ENCODE measurements around the gene BZW1. TPM values are rescaled to one million over a fixed set of nuclear protein-coding genes. Genes with fewer than 3 reads are reported as not detected.

BZW1 gene
- total RNA-seq, 1 experiment from 2014 or later, result 322 TPM

DNA sequence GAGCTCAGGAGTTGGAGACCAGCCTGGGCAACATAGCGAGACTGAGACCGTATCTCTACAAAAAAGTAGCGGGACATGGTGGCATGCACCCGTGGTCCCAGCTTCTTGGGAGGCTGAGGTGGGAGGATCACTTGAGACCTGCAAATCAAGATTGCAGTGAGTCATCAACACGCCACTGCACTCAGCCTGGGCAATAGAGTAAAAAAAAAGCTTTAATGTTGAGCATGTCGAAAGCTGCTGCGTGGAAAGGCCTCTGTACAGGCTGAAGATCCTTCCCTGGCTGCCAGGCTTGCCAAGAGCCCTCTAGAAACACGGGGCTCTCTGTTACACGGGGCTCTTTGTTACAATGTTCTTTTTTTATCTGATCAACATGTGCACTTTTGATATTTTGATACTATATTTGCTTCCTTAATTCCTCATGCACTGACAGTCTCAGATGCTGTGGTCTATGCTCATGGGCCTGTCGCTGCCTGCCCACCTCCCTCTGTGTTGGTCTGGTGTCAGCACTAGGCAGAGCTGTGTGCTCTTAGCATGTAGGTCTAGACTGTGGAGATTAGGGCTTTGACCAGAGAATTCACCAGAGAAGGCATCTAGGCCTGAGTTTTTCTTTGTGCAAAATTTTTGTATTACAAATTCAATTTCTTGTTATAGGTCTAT lies 34.1 kb downstream of the BZW1 start:
- POLR2A ChIA-PET, result interaction anchor here (0.6 kb wide), 1 partner anchor 35 kb away, joined by 6 read pairs; no protein-coding TSS in a partner anchor
- no peaks in the 10 kb centered on the region for H3K36me3 ChIP-seq (ENCODE audit: control insufficient read depth, insufficient read depth, low read length)
- Mint-ChIP-seq H3K9me3 (ENCODE audit: unreplicated experiment) (no peaks in the 10 kb centered on the region), H3K36me3 (ENCODE audit: insufficient read depth, unreplicated experiment) (peaks cover 17% of the 10 kb centered on the region), H3K4me3 (ENCODE audit: unreplicated experiment) (no peak overlapping the region), H3K27ac (ENCODE audit: unreplicated experiment) (no peak overlapping the region), H3K27me3 (ENCODE audit: insufficient read depth, unreplicated experiment) (peaks cover 3% of the 10 kb centered on the region), H3K4me1 (ENCODE audit: low read depth, unreplicated experiment) (no peaks in the 10 kb centered on the region)
- H3K27me3 ChIP-seq (replicated peaks; ENCODE audit: control insufficient read depth, insufficient read depth, low read length), result no peaks in the 10 kb centered on the region
- no peaks in the 10 kb centered on the region for H3K4me1 ChIP-seq
- intact Hi-C loops (cut with micrococcal nuclease; ENCODE audit: unreplicated experiment), result no loop called here
- TF ChIP-seq CTCF (IDR thresholded peaks at IDR 0.05; ENCODE audit: insufficient read depth in 1 of 2, low read depth in 1 of 2, low read length in 1 of 2, severe bottlenecking in 1 of 2, unreplicated experiment in 1 of 2), result no peak
- DNase-seq, result no peak
- CTCF ChIA-PET, result no interaction called here
- H3K4me3 ChIP-seq (ENCODE audit: low read depth, low read length), result no peak overlapping the region
- no peaks in the 10 kb centered on the region for H3K9me3 ChIP-seq
- no TSS peak for BruUV-seq (replicated peaks)

DNA sequence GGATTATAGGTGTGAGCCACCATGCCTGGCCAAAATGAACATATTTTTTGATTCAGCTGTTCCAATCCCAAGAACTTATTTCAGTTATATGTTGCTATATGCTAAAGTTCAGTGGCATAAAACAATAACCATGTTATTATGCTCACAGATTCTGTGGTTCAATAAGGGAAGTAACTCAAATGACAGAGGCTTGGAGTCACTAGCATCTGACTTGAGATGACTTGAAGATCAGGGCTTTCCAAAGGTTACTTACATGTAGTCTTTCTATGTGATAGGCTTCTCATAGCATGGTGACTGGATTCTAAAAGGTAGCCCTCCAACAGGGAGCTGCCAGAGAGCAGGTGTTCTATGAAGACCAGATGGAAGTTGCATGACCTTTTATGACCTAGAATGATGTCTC lies 35.6 kb downstream of the BZW1 start:
- H3K4me3 Mint-ChIP-seq (ENCODE audit: unreplicated experiment), result no peak overlapping the region
- no peak for TF ChIP-seq CTCF (IDR thresholded peaks at IDR 0.05; ENCODE audit: insufficient read depth in 1 of 2, low read depth in 1 of 2, low read length in 1 of 2, severe bottlenecking in 1 of 2, unreplicated experiment in 1 of 2)
- H3K4me3 ChIP-seq (ENCODE audit: low read depth, low read length), result no peak overlapping the region
- no peaks in the 10 kb centered on the region for H3K27me3 ChIP-seq (replicated peaks; ENCODE audit: control insufficient read depth, insufficient read depth, low read length)
- no TSS peak for BruUV-seq (replicated peaks)
- ChIA-PET POLR2A (no interaction called here), CTCF (interaction anchor here (0.7 kb wide), 1 partner anchor 687 kb away, joined by 3 read pairs; no protein-coding TSS in a partner anchor)
- H3K27ac Mint-ChIP-seq (ENCODE audit: unreplicated experiment), result no peak overlapping the region
- no peaks in the 10 kb centered on the region; the same call in none of the 2 replicates for H3K36me3 ChIP-seq (ENCODE audit: control insufficient read depth, insufficient read depth, low read length)
- H3K9me3 Mint-ChIP-seq (ENCODE audit: unreplicated experiment), result no peaks in the 10 kb centered on the region
- no peaks in the 10 kb centered on the region for H3K9me3 ChIP-seq
- peaks cover 3% of the 10 kb centered on the region for H3K27me3 Mint-ChIP-seq (ENCODE audit: insufficient read depth, unreplicated experiment)
- DNase-seq, result no peak
- H3K4me1 Mint-ChIP-seq (ENCODE audit: low read depth, unreplicated experiment), result no peaks in the 10 kb centered on the region
- H3K36me3 Mint-ChIP-seq (ENCODE audit: insufficient read depth, unreplicated experiment), result peaks cover 32% of the 10 kb centered on the region
- no peaks in the 10 kb centered on the region for H3K4me1 ChIP-seq
- intact Hi-C loops (cut with micrococcal nuclease; ENCODE audit: unreplicated experiment), result no loop called here

GRCh38 chr2:200847939-200848338 lies 36.2 kb downstream of the BZW1 start:
- POLR2A ChIA-PET, result no interaction called here
- no peak for DNase-seq
- H3K4me3 ChIP-seq (ENCODE audit: low read depth, low read length), result no peak overlapping the region
- no peak overlapping the region for H3K27ac Mint-ChIP-seq (ENCODE audit: unreplicated experiment)
- H3K9me3 ChIP-seq, result no peaks in the 10 kb centered on the region
- H3K27me3 ChIP-seq (replicated peaks; ENCODE audit: control insufficient read depth, insufficient read depth, low read length), result no peaks in the 10 kb centered on the region
- peaks cover 38% of the 10 kb centered on the region for H3K36me3 Mint-ChIP-seq (ENCODE audit: insufficient read depth, unreplicated experiment)
- CTCF ChIA-PET, result interaction anchor here (0.7 kb wide), 1 partner anchor 687 kb away, joined by 3 read pairs; no protein-coding TSS in a partner anchor
- H3K4me1 Mint-ChIP-seq (ENCODE audit: low read depth, unreplicated experiment), result no peaks in the 10 kb centered on the region
- BruUV-seq (replicated peaks), result no TSS peak
- no peaks in the 10 kb centered on the region for H3K9me3 Mint-ChIP-seq (ENCODE audit: unreplicated experiment)
- H3K36me3 ChIP-seq (ENCODE audit: control insufficient read depth, insufficient read depth, low read length), result no peaks in the 10 kb centered on the region; the same call in none of the 2 replicates
- H3K4me1 ChIP-seq, result no peaks in the 10 kb centered on the region
- TF ChIP-seq CTCF (IDR thresholded peaks at IDR 0.05; ENCODE audit: insufficient read depth in 1 of 2, low read depth in 1 of 2, low read length in 1 of 2, severe bottlenecking in 1 of 2, unreplicated experiment in 1 of 2), result no peak
- H3K4me3 Mint-ChIP-seq (ENCODE audit: unreplicated experiment), result no peak overlapping the region
- intact Hi-C loops (cut with micrococcal nuclease; ENCODE audit: unreplicated experiment), result no loop called here
- H3K27me3 Mint-ChIP-seq (ENCODE audit: insufficient read depth, unreplicated experiment), result no peaks in the 10 kb centered on the region
